Stimulated activated naive B cell treated with anti-CD40 and anti-IgM and Interleukin-4, amounts not matched to agents 10 μg/mL and 1 μg/mL and 100 μg/mL, for 72 hours (primary cell): ENCODE measurements around the gene PHLDA3.

ENCODE experiments used
- ATAC-seq, 2 donors: fragments of 150-1000 bp; cut with Tn5 transposase; replicated peaks; 2 replicates each; pipeline ENCODE4 v1.10.0; 2021; ENCODE audit warnings: moderate library complexity in 1 of 2
- DNase-seq: peaks from one replicate; pipeline ENCODE4 v3.0.0; 2021
- H3K27ac Mint-ChIP-seq: one replicate; pipeline ENCODE4 v1.8.0; 2022; ENCODE audit warnings: mild to moderate bottlenecking, mixed read lengths
- H3K27me3 Mint-ChIP-seq, 2 donors: one replicate each; pipeline ENCODE4 v1.8.0; 2022; ENCODE audit warnings: mixed read lengths in 2 of 2
- H3K36me3 Mint-ChIP-seq, 2 donors: one replicate each; pipeline ENCODE4 v1.8.0; 2022; ENCODE audit warnings: mixed read lengths in 2 of 2, mild to moderate bottlenecking in 1 of 2
- H3K4me1 Mint-ChIP-seq, 2 donors: one replicate each; pipeline ENCODE4 v1.8.0; 2022; ENCODE audit warnings: mixed read lengths in 2 of 2, mild to moderate bottlenecking in 1 of 2
- H3K4me3 Mint-ChIP-seq, 2 donors: one replicate each; pipeline ENCODE4 v1.8.0; 2022; ENCODE audit warnings: mild to moderate bottlenecking in 2 of 2, mixed read lengths in 2 of 2, moderate library complexity in 1 of 2
- H3K9me3 Mint-ChIP-seq, 2 donors: one replicate each; pipeline ENCODE4 v1.8.0; 2022; ENCODE audit warnings: mixed read lengths in 2 of 2, mild to moderate bottlenecking in 1 of 2

PHLDA3 gene

GRCh38 chr1:201471772-201472171 lies 2.8 kb upstream of the PHLDA3 start:
- Mint-ChIP-seq H3K36me3 (no peaks in the 10 kb centered on the region), H3K4me1 (peaks cover 1 to 13% of the 10 kb centered on the region in 2 donors), H3K27ac (no peak overlapping the region), H3K27me3 (peaks cover 53 to 76% of the 10 kb centered on the region in 2 donors), H3K4me3 (no peak overlapping the region), H3K9me3 (no peaks in the 10 kb centered on the region)
- DNase-seq (no peak), ATAC-seq (no peak)

- Mint-ChIP-seq H3K9me3 (no peaks in the 10 kb centered on the region), H3K36me3 (no peaks in the 10 kb centered on the region), H3K4me1 (peaks cover 1 to 13% of the 10 kb centered on the region in 2 donors), H3K27me3 (peaks cover 56 to 78% of the 10 kb centered on the region in 2 donors), H3K4me3 (no peak overlapping the region), H3K27ac (no peak overlapping the region)
- ATAC-seq (no peak), DNase-seq (no peak)
Observed at GRCh38 chr1:201470581-201470980, 1.6 kb upstream of the PHLDA3 start.

- no peak overlapping the region for H3K27ac Mint-ChIP-seq
- H3K4me1 Mint-ChIP-seq = peaks cover 1 to 13% of the 10 kb centered on the region in 2 donors
- no peaks in the 10 kb centered on the region for H3K36me3 Mint-ChIP-seq
- H3K9me3 Mint-ChIP-seq = no peaks in the 10 kb centered on the region
- peaks cover 56 to 84% of the 10 kb centered on the region in 2 donors for H3K27me3 Mint-ChIP-seq
- ATAC-seq (no peak), DNase-seq (no peak)
- peak overlapping the region; percentile 47 to 54 for H3K4me3 Mint-ChIP-seq
Observed at GRCh38 chr1:201469645-201470074, 672 bp upstream of the PHLDA3 start.

GRCh38 chr1:201468501-201468843 lies 516 bp downstream of the PHLDA3 start:
- no peak overlapping the region for H3K27ac Mint-ChIP-seq
- no peak for DNase-seq

GRCh38 chr1:201466492-201466891 lies 2.5 kb downstream of the PHLDA3 start:
- no peak for ATAC-seq
- H3K27ac Mint-ChIP-seq = no peak overlapping the region
- no peaks in the 10 kb centered on the region for H3K36me3 Mint-ChIP-seq
- H3K4me1 Mint-ChIP-seq = peaks cover 1 to 13% of the 10 kb centered on the region in 2 donors
- peaks cover 49 to 67% of the 10 kb centered on the region in 2 donors for H3K27me3 Mint-ChIP-seq
- DNase-seq = no peak
- no peak overlapping the region for H3K4me3 Mint-ChIP-seq
- H3K9me3 Mint-ChIP-seq = no peaks in the 10 kb centered on the region

More at GRCh38 chr1:201468501-201468843, 516 bp downstream of the PHLDA3 start:
- Mint-ChIP-seq H3K27me3 (peaks cover 57 to 78% of the 10 kb centered on the region in 2 donors), H3K4me3 (peak overlapping the region; percentile 68 to 81), H3K4me1 (peaks cover 1 to 13% of the 10 kb centered on the region in 2 donors), H3K36me3 (no peaks in the 10 kb centered on the region), H3K9me3 (no peaks in the 10 kb centered on the region)
- ATAC-seq = peak; percentile 63 to 72

- DNase-seq (no peak), ATAC-seq (no peak)
- Mint-ChIP-seq H3K4me3 (no peak overlapping the region), H3K4me1 (peaks cover 1 to 13% of the 10 kb centered on the region in 2 donors), H3K9me3 (no peaks in the 10 kb centered on the region), H3K27ac (no peak overlapping the region), H3K27me3 (peaks cover 42 to 60% of the 10 kb centered on the region in 2 donors), H3K36me3 (no peaks in the 10 kb centered on the region)
Observed at GRCh38 chr1:201465698-201466290, 3.2 kb downstream of the PHLDA3 start.

- no peak overlapping the region for H3K27ac Mint-ChIP-seq
Observed at GRCh38 chr1:201463071-201463552, 5.9 kb downstream of the PHLDA3 start.

GRCh38 chr1:201461645-201462441 lies 7.1 kb downstream of the PHLDA3 start:
- Mint-ChIP-seq H3K4me3 (no peak overlapping the region), H3K36me3 (no peaks in the 10 kb centered on the region), H3K9me3 (no peaks in the 10 kb centered on the region), H3K27ac (no peak overlapping the region), H3K4me1 (peaks cover 2 to 4% of the 10 kb centered on the region in 2 donors), H3K27me3 (peaks cover 23 to 24% of the 10 kb centered on the region in 2 donors)
- no peak for DNase-seq
- ATAC-seq = no peak

More at GRCh38 chr1:201463071-201463552, 5.9 kb downstream of the PHLDA3 start:
- H3K27me3 Mint-ChIP-seq = peaks cover 28 to 33% of the 10 kb centered on the region in 2 donors
- H3K9me3 Mint-ChIP-seq = no peaks in the 10 kb centered on the region
- ATAC-seq = no peak
- H3K4me1 Mint-ChIP-seq = peaks cover 0 to 2% of the 10 kb centered on the region in 2 donors
- H3K36me3 Mint-ChIP-seq = no peaks in the 10 kb centered on the region
- no peak for DNase-seq
- H3K4me3 Mint-ChIP-seq = no peak overlapping the region

GRCh38 chr1:201460814-201461644 lies 8.0 kb downstream of the PHLDA3 start:
- no peak for DNase-seq
- Mint-ChIP-seq H3K27me3 (peaks cover 18 to 20% of the 10 kb centered on the region in 2 donors), H3K9me3 (no peaks in the 10 kb centered on the region), H3K27ac (no peak overlapping the region), H3K36me3 (no peaks in the 10 kb centered on the region), H3K4me1 (peaks cover 3 to 9% of the 10 kb centered on the region in 2 donors), H3K4me3 (no peak overlapping the region)
- ATAC-seq = no peak

GRCh38 chr1:201459775-201460174 lies 9.2 kb downstream of the PHLDA3 start:
- ATAC-seq = no peak

GRCh38 chr1:201459052-201459451 lies 9.9 kb downstream of the PHLDA3 start:
- no peaks in the 10 kb centered on the region for H3K36me3 Mint-ChIP-seq
- ATAC-seq (no peak), DNase-seq (no peak)
- H3K9me3 Mint-ChIP-seq = no peaks in the 10 kb centered on the region
- H3K4me1 Mint-ChIP-seq = peaks cover 5 to 9% of the 10 kb centered on the region in 2 donors
- no peak overlapping the region for H3K4me3 Mint-ChIP-seq
- peaks cover 13 to 17% of the 10 kb centered on the region in 2 donors for H3K27me3 Mint-ChIP-seq
- H3K27ac Mint-ChIP-seq = no peak overlapping the region

More at GRCh38 chr1:201459775-201460174, 9.2 kb downstream of the PHLDA3 start:
- peaks cover 13 to 17% of the 10 kb centered on the region in 2 donors for H3K27me3 Mint-ChIP-seq
- no peaks in the 10 kb centered on the region for H3K36me3 Mint-ChIP-seq
- no peak for DNase-seq
- H3K4me3 Mint-ChIP-seq = no peak overlapping the region
- H3K4me1 Mint-ChIP-seq = peaks cover 3 to 9% of the 10 kb centered on the region in 2 donors
- no peak overlapping the region for H3K27ac Mint-ChIP-seq
- H3K9me3 Mint-ChIP-seq = no peaks in the 10 kb centered on the region

GRCh38 chr1:201457508-201457960 lies 11.5 kb downstream of the PHLDA3 start:
- Mint-ChIP-seq H3K27ac (no peak overlapping the region), H3K4me3 (no peak overlapping the region), H3K4me1 (peaks cover 7 to 9% of the 10 kb centered on the region in 2 donors), H3K27me3 (peaks cover 15 to 16% of the 10 kb centered on the region in 2 donors), H3K9me3 (no peaks in the 10 kb centered on the region), H3K36me3 (no peaks in the 10 kb centered on the region)
- DNase-seq (no peak), ATAC-seq (no peak)

- ATAC-seq (peak; percentile 53 to 71), DNase-seq (no peak)
- H3K27ac Mint-ChIP-seq = no peak overlapping the region
- no peaks in the 10 kb centered on the region for H3K9me3 Mint-ChIP-seq
- no peak overlapping the region for H3K4me3 Mint-ChIP-seq
- H3K27me3 Mint-ChIP-seq = peaks cover 19 to 21% of the 10 kb centered on the region in 2 donors
- H3K4me1 Mint-ChIP-seq = peaks cover 7 to 10% of the 10 kb centered on the region in 2 donors
- H3K36me3 Mint-ChIP-seq = no peaks in the 10 kb centered on the region
Observed at GRCh38 chr1:201456499-201457309, 12.3 kb downstream of the PHLDA3 start.
